Liver (tissue), 3 donors: ENCODE results near the gene NBEAL1.

ENCODE experiments used
- GABPA ChIP-seq, 2 donors: IDR thresholded peaks in 1 of 2; conservative IDR thresholded peaks in 1 of 2; 2 replicates each; pipeline ENCODE4 v1.6.1; 2016; ENCODE audit warnings: antibody characterized with exemption in 2 of 2, mild to moderate bottlenecking in 1 of 2, moderate library complexity in 1 of 2
- HNF4A ChIP-seq, 2 donors: conservative IDR thresholded peaks; 2 replicates each; pipeline ENCODE4 v1.6.1; 2016; ENCODE audit warnings: antibody characterized with exemption in 2 of 2, mild to moderate bottlenecking in 2 of 2
- RAD21 ChIP-seq, 2 donors: IDR thresholded peaks; 2 replicates each; pipeline ENCODE4 v1.6.1; 2016; ENCODE audit warnings: antibody characterized with exemption in 2 of 2, mild to moderate bottlenecking in 2 of 2
- RXRA ChIP-seq, 2 donors: IDR thresholded peaks; 2 replicates each; pipeline ENCODE4 v1.6.1; 2017 to 2018; ENCODE audit warnings: antibody characterized with exemption in 2 of 2, mild to moderate bottlenecking in 1 of 2
- SP1 ChIP-seq: IDR thresholded peaks from 2 replicates; pipeline ENCODE4 v1.6.1; 2018; ENCODE audit warnings: antibody characterized with exemption, mild to moderate bottlenecking
- TAF1 ChIP-seq: conservative IDR thresholded peaks from 2 replicates; pipeline ENCODE4 v1.6.1; 2016; ENCODE audit warnings: antibody characterized with exemption, mild to moderate bottlenecking
- YY1 ChIP-seq: IDR thresholded peaks from 2 replicates; pipeline ENCODE4 v1.6.1; 2016; ENCODE audit warnings: antibody characterized with exemption, mild to moderate bottlenecking
- TF ChIP-seq, protein P1 (sequence below): IDR thresholded peaks from 2 replicates; pipeline ENCODE4 v1.6.1; 2016; ENCODE audit warnings: antibody characterized with exemption
- TF ChIP-seq, protein P2 (sequence below): fragments of 150-350 bp; IDR thresholded peaks from 2 replicates; pipeline ENCODE4 v1.5.1; 2017; ENCODE audit warnings: improper control_type of control experiment, low read depth, low read length; ENCODE audit not compliant: missing input control
- TF ChIP-seq, protein P3 (sequence below): IDR thresholded peaks from 2 replicates; pipeline ENCODE4 v1.6.1; 2016; ENCODE audit warnings: antibody characterized with exemption
- TF ChIP-seq, protein P4 (sequence below): IDR thresholded peaks from 2 replicates; pipeline ENCODE4 v1.6.1; 2016; ENCODE audit warnings: antibody characterized with exemption
- TF ChIP-seq, protein P5 (sequence below): IDR thresholded peaks from 2 replicates; pipeline ENCODE4 v1.6.1; 2016; ENCODE audit warnings: antibody characterized with exemption, mild to moderate bottlenecking
- donor health status: healthy.
- donor health status: healthy.

DNA sequence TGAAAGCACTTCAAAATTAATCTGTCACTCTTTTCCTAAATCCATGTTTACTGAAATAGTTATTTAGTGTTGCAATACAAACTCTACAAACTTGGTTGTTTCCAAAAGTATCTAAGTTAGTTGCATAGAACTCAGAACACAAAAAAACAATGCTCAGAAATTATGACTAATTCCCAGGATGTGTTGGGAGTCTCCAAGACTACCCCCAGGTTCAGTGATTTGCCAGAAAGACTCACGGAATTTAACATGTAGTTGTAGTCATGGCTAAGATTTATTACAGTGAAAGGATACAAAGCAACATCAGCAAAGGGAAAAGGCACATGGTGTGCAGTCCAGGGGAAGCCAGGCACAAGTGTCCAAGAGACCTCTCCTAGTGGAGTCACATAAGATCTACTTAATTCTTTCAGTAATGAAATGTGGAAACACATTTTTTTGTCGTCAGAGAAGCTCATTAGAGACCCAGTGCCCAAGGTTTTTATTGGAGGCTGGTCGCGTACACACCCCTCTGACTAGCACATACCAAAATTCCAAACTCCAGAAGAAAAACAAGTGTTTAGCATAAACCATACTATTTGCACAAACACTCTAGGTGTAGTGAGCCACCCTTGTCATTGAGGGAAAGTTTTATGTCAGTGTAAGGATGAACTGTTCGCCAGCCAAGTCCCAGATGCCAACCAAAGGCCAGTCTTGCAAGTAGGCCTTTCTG lies 180.8 kb downstream of the NBEAL1 start:
- TF ChIP-seq, protein P1, sequence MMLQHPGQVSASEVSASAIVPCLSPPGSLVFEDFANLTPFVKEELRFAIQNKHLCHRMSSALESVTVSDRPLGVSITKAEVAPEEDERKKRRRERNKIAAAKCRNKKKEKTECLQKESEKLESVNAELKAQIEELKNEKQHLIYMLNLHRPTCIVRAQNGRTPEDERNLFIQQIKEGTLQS = no peak
- no peak for TF ChIP-seq YY1
- TF ChIP-seq, protein P2, sequence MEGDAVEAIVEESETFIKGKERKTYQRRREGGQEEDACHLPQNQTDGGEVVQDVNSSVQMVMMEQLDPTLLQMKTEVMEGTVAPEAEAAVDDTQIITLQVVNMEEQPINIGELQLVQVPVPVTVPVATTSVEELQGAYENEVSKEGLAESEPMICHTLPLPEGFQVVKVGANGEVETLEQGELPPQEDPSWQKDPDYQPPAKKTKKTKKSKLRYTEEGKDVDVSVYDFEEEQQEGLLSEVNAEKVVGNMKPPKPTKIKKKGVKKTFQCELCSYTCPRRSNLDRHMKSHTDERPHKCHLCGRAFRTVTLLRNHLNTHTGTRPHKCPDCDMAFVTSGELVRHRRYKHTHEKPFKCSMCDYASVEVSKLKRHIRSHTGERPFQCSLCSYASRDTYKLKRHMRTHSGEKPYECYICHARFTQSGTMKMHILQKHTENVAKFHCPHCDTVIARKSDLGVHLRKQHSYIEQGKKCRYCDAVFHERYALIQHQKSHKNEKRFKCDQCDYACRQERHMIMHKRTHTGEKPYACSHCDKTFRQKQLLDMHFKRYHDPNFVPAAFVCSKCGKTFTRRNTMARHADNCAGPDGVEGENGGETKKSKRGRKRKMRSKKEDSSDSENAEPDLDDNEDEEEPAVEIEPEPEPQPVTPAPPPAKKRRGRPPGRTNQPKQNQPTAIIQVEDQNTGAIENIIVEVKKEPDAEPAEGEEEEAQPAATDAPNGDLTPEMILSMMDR = no peak
- TF ChIP-seq, protein P3, sequence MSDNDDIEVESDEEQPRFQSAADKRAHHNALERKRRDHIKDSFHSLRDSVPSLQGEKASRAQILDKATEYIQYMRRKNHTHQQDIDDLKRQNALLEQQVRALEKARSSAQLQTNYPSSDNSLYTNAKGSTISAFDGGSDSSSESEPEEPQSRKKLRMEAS = no peak
- TF ChIP-seq GABPA (IDR thresholded peaks at IDR 0.05 in 1 of 2, conservative IDR thresholded peaks at IDR 0.05 in 1 of 2) = no peak
- no peak for TF ChIP-seq RXRA (IDR thresholded peaks at IDR 0.05)
- no peak for TF ChIP-seq SP1
- TF ChIP-seq TAF1 = no peak
- TF ChIP-seq HNF4A (conservative IDR thresholded peaks at IDR 0.05) = no peak
- TF ChIP-seq, protein P4, sequence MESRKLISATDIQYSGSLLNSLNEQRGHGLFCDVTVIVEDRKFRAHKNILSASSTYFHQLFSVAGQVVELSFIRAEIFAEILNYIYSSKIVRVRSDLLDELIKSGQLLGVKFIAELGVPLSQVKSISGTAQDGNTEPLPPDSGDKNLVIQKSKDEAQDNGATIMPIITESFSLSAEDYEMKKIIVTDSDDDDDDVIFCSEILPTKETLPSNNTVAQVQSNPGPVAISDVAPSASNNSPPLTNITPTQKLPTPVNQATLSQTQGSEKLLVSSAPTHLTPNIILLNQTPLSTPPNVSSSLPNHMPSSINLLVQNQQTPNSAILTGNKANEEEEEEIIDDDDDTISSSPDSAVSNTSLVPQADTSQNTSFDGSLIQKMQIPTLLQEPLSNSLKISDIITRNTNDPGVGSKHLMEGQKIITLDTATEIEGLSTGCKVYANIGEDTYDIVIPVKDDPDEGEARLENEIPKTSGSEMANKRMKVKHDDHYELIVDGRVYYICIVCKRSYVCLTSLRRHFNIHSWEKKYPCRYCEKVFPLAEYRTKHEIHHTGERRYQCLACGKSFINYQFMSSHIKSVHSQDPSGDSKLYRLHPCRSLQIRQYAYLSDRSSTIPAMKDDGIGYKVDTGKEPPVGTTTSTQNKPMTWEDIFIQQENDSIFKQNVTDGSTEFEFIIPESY = no peak
- TF ChIP-seq, protein P5, sequence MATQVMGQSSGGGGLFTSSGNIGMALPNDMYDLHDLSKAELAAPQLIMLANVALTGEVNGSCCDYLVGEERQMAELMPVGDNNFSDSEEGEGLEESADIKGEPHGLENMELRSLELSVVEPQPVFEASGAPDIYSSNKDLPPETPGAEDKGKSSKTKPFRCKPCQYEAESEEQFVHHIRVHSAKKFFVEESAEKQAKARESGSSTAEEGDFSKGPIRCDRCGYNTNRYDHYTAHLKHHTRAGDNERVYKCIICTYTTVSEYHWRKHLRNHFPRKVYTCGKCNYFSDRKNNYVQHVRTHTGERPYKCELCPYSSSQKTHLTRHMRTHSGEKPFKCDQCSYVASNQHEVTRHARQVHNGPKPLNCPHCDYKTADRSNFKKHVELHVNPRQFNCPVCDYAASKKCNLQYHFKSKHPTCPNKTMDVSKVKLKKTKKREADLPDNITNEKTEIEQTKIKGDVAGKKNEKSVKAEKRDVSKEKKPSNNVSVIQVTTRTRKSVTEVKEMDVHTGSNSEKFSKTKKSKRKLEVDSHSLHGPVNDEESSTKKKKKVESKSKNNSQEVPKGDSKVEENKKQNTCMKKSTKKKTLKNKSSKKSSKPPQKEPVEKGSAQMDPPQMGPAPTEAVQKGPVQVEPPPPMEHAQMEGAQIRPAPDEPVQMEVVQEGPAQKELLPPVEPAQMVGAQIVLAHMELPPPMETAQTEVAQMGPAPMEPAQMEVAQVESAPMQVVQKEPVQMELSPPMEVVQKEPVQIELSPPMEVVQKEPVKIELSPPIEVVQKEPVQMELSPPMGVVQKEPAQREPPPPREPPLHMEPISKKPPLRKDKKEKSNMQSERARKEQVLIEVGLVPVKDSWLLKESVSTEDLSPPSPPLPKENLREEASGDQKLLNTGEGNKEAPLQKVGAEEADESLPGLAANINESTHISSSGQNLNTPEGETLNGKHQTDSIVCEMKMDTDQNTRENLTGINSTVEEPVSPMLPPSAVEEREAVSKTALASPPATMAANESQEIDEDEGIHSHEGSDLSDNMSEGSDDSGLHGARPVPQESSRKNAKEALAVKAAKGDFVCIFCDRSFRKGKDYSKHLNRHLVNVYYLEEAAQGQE = no peak
- no peak for TF ChIP-seq RAD21 (IDR thresholded peaks at IDR 0.05)
